Measurements from ENCODE around the gene DST. TPM values are rescaled to one million over a fixed set of nuclear protein-coding genes. Genes with fewer than 3 reads are reported as not detected.

The DST gene
- total RNA-seq, 1 donor from 2014 or later = 124 TPM

DNA sequence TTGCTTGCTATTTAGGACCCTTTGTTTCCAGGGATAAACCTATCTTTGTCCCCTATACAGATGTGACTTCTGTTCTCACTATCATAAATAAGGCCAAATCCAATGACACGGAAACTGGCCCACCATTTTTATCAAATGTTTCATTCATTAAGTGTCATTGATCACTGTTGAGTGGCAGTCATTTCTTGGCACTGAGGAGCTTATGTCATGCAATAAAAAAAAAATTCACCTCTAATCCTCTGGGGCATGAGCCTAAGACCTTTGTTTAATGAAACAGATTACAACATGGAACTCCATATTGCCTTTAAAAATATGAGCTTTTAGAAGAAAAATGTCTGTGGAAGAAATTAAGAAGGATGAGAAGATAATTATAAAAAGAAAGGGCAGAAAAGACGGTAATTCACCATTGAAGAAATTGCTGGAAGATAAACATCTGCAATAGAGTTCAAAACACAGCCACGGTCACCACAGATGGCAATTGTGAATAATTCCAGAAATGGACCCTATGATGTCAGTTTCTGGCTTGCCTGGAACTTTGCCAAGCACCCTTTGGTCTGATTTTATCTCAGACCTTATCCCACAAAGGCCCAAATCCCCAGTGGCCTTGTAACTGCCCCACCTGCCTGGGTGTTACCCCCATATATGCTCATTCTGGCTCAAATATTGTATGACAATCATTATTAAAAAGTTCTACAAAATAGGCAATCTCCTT lies 91.1 kb downstream of the DST start:
- peak overlapping the region; percentile 16 for H3K27ac Mint-ChIP-seq (ENCODE audit: unreplicated experiment)
- H3K4me1 Mint-ChIP-seq = peaks cover 37% of the 10 kb centered on the region
- H3K27me3 Mint-ChIP-seq (ENCODE audit: low read depth) = no peaks in the 10 kb centered on the region
- H3K4me3 Mint-ChIP-seq = no peak overlapping the region
- TF ChIP-seq, protein P1, sequence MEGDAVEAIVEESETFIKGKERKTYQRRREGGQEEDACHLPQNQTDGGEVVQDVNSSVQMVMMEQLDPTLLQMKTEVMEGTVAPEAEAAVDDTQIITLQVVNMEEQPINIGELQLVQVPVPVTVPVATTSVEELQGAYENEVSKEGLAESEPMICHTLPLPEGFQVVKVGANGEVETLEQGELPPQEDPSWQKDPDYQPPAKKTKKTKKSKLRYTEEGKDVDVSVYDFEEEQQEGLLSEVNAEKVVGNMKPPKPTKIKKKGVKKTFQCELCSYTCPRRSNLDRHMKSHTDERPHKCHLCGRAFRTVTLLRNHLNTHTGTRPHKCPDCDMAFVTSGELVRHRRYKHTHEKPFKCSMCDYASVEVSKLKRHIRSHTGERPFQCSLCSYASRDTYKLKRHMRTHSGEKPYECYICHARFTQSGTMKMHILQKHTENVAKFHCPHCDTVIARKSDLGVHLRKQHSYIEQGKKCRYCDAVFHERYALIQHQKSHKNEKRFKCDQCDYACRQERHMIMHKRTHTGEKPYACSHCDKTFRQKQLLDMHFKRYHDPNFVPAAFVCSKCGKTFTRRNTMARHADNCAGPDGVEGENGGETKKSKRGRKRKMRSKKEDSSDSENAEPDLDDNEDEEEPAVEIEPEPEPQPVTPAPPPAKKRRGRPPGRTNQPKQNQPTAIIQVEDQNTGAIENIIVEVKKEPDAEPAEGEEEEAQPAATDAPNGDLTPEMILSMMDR (conservative IDR thresholded peaks at IDR 0.05) = no peak
- no peaks in the 10 kb centered on the region for H3K9me3 Mint-ChIP-seq
- no peak for DNase-seq (ENCODE audit: low read depth, low spot score)
- peaks cover 9% of the 10 kb centered on the region for H3K36me3 Mint-ChIP-seq (ENCODE audit: low read depth)

- Mint-ChIP-seq H3K4me1 (peaks cover 31% of the 10 kb centered on the region), H3K27me3 (ENCODE audit: low read depth) (no peaks in the 10 kb centered on the region), H3K36me3 (ENCODE audit: low read depth) (peaks cover 6% of the 10 kb centered on the region), H3K4me3 (no peak overlapping the region), H3K9me3 (no peaks in the 10 kb centered on the region), H3K27ac (ENCODE audit: unreplicated experiment) (no peak overlapping the region)
- TF ChIP-seq, protein P1 (conservative IDR thresholded peaks at IDR 0.05) = no peak
- DNase-seq (ENCODE audit: low read depth, low spot score) = no peak
Observed at GRCh38 chr6:56550301-56550700, 92.4 kb downstream of the DST start.

DNA sequence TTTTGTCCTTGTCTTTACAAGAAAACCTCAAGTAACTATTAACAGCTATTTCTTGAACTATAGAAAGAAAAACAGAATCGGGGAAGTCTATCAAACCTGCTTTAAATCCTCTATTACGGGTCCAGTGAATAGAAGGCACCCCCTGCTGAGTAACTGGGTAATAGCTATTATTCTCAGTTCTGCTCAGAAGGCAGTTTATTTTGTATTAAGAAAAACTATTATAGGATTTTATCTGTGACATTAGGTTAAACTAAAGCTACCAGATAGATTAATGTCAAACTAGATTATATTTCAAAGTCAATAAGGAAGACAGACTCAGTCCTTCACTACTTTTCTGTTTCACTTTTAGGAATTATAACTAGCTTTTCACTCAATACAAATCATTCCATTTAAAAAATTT lies 93.7 kb downstream of the DST start:
- DNase-seq (ENCODE audit: low read depth, low spot score) = no peak
- no peaks in the 10 kb centered on the region for H3K27me3 Mint-ChIP-seq (ENCODE audit: low read depth)

GRCh38 chr6:56547687-56548086 lies 95.0 kb downstream of the DST start:
- H3K9me3 Mint-ChIP-seq = no peaks in the 10 kb centered on the region
- H3K36me3 Mint-ChIP-seq (ENCODE audit: low read depth) = no peaks in the 10 kb centered on the region
- no peaks in the 10 kb centered on the region for H3K27me3 Mint-ChIP-seq (ENCODE audit: low read depth)
- no peak for DNase-seq (ENCODE audit: low read depth, low spot score)
- peaks cover 29% of the 10 kb centered on the region for H3K4me1 Mint-ChIP-seq
- no peak overlapping the region for H3K4me3 Mint-ChIP-seq
- no peak overlapping the region for H3K27ac Mint-ChIP-seq (ENCODE audit: unreplicated experiment)
- TF ChIP-seq, protein P1 (conservative IDR thresholded peaks at IDR 0.05) = no peak

More for the DNA sequence above, 93.7 kb downstream of the DST start:
- Mint-ChIP-seq H3K4me3 (no peak overlapping the region), H3K4me1 (peaks cover 29% of the 10 kb centered on the region), H3K27ac (ENCODE audit: unreplicated experiment) (no peak overlapping the region), H3K36me3 (ENCODE audit: low read depth) (peaks cover 6% of the 10 kb centered on the region), H3K9me3 (no peaks in the 10 kb centered on the region)
- TF ChIP-seq, protein P1 (conservative IDR thresholded peaks at IDR 0.05) = no peak

DNA sequence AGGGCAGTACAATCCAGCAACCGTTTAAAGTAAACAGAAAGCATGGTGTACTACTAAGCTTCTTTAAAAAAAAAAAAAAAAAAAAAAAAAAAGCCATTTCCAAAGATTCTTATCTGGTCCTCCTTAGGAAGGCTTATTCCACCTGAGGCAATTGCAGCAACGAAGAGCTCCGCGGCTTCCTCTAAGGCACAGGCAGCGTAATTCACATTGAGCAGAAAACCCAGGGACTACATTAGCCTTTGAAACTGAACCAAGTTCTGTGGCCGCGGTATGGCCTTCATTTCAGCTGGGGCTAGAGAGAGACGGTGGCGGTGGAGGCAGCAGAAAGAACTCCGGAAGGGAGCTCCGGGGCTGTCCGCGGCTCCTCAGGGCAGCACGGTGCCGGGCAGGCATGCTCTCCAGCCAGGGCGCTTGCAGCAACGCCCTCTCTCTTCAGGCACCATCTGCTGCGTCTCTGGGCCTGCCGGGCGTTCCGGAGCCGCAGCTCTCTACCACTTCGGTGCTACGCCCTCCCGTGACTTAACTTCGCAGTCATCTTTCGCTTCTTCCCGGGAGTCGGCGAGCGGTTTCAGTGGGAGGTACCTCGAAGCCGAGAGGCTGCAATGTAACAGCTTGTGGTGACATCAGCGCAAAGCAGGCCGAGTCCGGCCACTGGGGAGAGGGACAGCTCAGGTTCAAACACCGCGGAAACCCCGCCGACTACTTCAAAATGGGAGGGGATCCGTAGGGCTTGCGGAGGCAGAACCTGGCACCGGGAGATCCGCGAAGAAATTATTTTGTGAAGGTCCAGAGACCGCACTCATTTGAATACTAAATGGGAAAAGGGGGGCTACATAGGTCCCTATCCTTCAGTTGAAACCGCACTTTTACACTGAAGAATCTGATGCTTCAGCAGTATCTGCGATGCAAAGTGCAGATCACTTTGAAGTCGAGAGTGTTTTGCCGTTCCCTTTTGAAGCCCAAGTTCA lies 100.0 kb downstream of the DST start:
- peak; percentile 77 for DNase-seq (ENCODE audit: low read depth, low spot score)
- Mint-ChIP-seq H3K4me3 (no peak overlapping the region), H3K36me3 (ENCODE audit: low read depth) (no peaks in the 10 kb centered on the region), H3K27ac (ENCODE audit: unreplicated experiment) (no peak overlapping the region), H3K9me3 (no peaks in the 10 kb centered on the region), H3K4me1 (peaks cover 5% of the 10 kb centered on the region), H3K27me3 (ENCODE audit: low read depth) (no peaks in the 10 kb centered on the region)
- TF ChIP-seq, protein P1 (conservative IDR thresholded peaks at IDR 0.05) = no peak
